ENCODE results near the gene TXK.
"Not testable (repeated sequence)": the region's sequence is repeated elsewhere in the genome, so short reads cannot be mapped to it uniquely, and the experiment has no call there.

TXK gene

DNA sequence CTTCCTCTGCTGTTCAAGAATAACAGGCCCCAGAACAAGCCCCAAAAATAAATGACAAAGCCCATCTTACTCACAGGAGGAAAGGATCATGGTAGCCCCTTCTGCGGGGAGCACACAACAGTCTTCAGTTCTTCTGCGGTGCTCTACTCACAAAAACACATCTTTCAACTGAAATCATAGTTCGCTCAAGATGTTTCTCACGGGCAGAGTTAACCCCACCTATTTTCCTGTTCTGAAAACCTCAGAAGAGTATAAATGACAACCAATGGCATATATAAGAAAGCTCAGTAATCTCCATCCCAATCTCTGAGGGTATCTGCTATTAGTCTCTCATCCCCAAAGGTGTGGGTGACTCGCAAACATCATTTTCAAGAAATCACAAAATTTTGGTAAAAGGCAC, at the start of gene TXK:
Gene TXK, minus strand, starts transcription at position 170 of the 400 bp plus-strand sequence. Its CDS starts 80 bp downstream, at position 90.
- DNase-seq: no peak

DNA sequence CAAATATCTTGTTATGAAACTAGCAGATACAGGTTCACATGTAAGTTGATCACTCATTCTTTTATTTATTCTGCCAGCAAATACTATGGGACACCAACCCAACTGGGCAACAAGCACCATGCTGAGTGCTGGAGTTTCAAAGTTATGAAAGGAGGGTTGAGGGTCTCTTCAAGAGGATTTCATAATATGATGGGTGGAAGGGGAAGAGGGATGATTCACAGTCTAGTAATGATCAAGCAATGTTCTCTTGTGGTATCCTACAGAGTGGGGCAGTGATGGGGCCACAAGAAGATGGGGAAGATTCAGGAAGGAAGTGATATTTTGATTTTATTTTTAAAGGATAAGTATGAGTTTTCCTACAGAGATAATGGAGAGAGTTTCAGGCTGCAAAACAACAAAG, 46.2 kb upstream of the TXK start:
- no peak for DNase-seq

DNA sequence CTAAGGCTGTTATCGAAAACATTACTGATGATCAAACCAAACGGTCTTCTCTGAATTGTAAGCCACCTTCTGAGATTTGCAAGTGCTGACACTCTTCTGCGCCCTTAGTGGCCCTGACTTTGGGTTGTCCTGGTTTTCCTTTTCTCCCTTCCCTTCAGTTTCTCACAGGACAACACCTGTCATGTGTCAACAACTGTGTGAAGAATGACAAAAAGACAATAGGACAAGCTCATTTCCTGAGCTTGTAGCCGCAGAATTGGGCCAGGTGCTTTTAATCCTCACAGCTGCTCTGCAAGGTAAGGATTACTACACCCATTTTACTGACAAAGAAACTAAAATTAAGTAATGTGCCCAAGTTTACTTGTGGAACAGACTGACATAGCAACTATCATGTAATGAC, 44.9 kb upstream of the TXK start:
- DNase-seq: no peak

DNA sequence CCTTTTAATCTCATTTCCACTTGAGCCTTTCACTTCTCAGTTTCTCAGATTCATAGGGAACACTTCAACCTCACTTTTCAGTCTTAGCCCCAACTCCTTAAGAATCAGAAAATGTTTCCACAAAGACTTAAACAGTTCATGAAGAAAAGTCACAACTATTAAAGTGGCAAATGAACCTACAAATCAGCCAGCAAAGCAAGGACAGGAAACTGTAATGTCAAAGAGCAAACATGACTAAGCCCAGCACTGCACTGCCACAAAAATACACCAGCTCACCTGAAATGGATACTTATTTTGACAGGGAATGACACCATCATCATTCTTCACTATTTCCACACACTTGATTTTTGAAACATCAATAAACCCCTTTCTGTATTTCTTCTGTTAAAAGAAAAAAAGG, 41.8 kb upstream of the TXK start:
- DNase-seq: no peak

DNA sequence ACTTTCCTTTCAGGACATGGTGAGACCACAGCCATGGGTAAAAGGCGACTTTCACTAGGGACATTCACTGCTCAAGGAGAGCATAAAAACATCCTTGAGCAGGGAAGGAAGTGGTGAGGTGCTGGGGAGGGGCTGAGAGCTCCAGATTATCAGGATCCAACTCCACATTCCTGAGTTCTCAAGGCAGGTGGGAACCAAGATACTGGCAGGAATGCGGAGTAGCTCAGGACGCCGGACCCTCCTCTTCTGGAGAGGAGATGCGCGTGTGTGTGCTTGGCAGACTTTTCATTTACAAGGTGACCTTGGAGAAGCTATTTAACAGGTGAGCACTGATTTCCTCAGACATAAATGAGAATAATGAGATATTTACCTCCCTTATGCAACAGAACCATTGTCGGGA, 41.3 kb upstream of the TXK start:
- no peak for DNase-seq

DNA sequence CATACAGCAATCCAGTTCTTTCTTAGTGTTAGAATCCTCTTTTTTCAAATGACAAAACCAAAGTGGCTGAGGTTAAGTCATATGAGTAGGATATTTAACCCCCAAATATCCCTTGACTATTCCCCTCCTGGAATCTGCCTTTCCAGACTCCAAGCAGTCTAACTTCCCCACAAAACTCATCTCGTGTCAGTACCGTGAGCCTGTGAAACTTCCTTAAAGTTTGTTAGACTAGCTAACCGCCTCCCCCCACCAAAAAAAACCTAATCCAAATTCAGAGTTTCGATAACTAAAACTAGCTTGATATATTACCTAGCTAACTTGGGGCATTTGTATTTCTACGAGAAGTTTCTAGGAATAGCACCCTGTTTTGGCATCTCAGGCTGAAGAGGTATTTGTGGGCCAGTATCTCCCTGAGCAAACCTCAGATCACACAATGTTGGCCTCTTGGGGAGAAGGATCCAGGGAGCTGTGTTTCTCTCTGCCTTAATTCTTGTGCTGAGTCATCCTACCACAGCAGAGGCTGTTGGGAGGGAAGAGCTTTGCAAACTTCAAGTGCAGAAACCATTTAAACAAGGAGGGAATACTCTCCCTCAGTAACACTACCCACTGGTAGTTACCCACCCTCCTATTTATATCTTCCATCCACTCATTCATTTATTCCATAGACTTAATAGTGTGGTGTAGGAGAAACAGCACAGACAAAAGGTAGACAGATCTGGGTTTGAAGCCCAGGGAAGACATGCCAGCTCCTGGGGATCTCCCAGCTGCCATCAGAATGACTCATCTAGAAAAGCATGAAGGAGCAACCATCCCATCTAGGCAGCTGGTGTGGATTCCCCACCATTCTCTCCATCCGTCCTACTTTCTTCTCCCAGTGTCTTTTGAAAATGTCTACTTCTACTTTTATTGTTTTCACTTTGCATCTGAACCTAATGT, 39.3 kb upstream of the TXK start:
- DNase-seq: peak; percentile 30

DNA sequence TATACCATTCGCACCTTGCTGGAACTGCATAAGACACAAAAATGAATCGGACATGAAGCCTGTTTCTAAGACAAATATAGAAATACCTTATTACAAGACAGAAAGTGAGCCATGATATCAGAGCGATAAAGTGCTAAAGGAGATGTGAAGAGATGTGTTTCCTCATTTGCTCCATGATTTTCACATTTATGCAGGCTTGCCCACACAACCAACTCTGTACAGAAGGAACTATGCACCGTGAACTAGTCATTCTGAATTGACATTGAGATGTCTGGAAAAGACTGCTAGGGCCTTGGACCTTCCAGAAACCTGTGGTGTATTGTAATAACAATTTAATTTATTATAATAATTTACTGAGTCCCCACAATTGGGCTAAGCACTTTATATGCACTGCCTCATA, 38.6 kb upstream of the TXK start:
- no peak for DNase-seq

DNA sequence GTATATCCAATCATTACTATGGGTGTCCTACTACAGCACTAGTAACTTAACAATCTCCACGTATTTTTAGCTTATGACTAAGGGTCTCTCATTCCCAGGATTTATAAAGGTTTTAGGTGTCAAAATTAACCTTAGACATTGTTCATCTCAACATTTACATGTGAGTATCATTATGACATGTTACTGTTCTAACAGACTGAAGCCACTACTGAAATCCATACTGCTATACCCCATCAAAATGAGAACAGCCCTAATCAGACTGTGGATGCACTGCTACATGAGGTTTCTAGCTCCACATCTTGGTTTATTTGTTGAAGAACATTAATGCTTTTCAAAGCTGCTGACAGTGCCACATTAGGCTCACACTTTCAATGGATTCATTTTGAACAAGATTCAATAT, 35.6 kb upstream of the TXK start:
- DNase-seq: no peak

DNA sequence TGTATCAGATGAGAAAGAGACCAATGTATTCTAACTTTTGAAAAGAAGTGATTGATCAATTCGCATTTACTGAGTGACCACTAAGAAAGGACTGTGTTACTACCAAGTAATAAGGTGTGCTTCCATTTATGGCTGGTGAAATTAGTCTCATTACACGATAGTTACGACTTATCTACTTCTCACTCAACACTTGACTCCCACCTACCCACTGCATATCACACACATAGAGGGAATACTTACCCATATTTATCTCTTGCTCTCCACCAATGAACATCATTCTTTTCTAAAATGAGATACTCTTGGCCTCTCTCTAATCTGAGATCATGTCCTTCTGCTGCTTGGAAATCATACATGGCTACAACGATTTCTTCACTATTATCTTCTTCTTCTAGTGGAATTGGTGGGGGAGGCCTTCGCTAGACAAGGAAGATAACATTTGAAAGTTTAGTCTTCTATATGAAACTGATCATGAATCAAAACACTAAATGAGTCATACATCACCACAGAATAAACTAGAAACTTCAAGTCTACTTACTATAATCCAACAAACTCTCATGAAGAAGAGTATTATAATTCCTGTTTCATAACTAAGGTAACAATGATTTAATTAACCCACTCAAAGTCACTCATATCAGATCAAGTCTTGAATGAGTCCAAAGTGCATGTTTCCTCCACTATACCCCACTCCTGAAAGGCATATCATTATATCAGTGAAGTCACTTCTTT, 33.7 kb upstream of the TXK start:
- no peak for DNase-seq

DNA sequence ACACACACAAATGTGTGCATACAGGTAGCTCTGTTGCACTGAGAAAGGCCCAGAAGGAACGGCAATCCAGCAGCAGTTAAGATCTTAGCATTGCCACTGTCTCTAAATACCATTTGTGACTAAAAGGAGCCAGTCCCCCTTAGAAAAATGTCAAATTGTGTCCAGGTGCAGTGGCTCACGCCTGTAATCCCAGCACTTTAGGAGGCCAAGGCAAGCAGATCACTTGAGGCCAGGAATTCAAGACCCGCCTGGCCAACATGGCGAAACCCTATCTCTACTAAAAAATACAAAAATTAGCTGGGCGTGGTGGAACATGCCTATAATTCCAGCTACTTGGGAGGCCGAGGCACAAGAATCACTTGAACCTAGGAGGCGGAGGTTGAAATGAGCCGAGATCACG, 30.5 kb upstream of the TXK start:
- not testable (repeated sequence) for DNase-seq

DNA sequence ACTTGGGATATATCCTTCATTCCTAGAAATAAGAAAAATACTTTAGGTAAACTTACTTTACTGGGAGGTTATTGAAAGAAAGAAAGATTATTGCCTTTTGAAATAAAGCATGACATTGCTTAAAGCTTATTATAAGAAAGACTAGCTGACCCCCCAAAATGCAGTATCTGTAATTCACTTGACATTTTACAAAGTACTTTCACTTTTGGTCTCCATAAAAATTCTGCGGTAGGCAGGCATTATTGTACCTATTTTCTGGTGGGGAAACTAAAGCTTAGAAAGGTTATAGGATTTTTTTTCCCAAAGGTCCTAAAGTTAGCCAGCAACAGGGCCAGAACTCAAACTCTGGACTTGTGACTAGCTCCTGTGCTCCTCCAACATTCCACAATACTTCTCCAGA, 29.7 kb upstream of the TXK start:
- no peak for DNase-seq

DNA sequence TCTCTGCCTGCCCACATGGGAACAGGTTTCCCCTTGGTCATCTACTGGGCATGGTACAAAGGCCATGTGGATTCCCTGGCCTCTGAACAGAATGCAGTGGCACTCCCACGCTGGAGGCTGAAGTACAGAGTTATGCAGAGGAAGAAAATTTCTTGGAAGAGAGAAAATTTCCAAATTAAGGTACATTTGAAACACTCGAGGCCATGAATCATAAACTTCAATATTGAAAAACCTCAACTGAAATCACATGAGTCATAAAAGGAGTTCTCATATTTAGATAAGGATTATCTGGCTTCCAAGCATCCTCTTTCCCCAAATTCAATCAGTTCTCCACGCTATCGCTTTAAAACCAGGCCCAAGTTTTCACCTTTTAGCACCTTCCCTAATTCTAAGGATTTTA, 28.1 kb upstream of the TXK start:
- no peak for DNase-seq

DNA sequence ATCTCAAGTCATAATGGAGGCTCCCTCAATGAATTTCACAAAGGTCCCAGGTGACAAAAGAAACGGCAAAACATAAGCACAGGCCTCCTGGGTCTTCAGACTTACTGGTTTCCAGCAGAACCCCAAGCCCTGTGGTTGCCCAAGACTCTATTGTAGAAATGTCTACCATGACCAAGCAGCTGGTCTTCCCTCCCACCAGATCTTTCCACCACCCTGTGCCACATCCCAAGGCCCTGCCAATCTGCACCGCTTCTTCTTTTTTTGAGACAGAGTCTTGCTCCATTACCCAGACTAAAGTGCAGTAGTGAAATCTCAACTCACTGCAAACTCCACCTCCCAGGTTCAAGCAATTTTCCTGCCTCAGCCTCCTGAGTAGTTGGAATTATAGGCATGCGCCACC, 23.2 kb upstream of the TXK start:
- DNase-seq: no peak

DNA sequence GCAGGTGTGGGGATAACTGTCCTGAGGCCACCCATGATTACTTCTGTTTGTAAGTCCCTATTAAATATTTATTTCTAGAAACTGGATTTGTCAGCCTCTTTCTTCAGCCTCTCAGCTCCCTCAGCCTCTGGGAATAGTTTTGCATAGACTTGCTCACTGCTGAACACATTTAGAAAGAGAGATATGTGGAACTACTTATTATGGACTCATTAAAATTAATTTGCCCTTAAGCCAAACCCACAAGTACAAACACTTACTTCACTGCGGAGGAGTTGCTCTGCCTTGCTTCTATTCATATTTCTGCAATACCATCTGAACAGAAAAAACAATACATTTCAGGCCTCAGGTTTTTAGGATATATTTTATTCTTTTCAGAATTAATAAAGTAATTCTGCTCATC, 22.4 kb upstream of the TXK start:
- DNase-seq: no peak

DNA sequence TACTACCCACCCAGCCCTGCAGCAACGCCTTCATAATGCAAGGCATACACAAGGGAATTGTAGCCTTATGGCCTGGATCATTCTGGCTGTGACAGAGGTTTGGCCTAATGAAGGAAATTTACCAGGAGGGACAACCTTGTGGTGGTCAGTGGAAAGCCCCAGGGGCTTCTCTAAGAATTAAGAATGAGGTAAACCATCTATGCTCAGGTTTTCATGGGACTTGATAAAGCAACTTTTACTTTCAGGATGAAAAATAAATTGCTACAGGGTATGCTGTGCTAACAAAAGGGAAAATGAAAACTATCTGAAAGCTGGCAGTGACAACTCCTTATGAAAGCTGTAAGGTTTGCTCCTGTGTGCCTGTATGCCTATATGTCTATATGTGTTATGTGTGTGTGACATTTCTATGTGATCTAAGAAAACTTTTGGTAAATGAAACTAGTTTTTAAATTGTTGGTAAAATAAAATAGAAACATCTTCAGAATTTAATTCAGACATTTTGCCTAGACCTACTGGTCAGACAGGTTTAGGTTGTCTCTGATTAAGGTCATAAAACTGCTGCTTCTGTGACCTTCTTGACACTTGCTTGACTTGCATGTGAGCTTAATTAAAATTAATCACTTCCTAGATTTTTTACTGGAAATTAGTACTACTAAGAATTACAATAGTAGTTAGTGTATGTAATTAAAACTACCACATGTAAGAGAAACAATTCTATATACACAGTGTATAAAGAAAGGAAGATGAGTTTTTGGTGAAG, 19.9 kb upstream of the TXK start:
- no peak for DNase-seq

DNA sequence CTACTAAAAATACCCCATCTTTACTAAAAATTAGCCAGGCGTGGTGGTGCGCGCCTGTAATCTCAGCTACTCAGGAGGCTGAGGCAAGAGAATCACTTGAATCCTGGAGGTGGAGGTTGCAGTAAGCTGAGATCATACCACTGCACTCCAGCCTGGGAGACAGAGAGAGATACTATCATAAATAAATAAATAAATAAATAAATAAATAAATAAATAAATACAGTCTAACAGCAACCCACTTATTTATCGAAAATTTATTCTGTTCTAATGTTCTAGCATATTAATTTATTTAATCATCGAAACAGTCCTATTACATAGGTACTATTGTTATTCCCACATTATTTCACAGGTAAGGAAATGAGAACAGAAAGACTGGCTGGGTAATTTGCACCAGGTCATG, 18.2 kb upstream of the TXK start:
- no peak for DNase-seq

DNA sequence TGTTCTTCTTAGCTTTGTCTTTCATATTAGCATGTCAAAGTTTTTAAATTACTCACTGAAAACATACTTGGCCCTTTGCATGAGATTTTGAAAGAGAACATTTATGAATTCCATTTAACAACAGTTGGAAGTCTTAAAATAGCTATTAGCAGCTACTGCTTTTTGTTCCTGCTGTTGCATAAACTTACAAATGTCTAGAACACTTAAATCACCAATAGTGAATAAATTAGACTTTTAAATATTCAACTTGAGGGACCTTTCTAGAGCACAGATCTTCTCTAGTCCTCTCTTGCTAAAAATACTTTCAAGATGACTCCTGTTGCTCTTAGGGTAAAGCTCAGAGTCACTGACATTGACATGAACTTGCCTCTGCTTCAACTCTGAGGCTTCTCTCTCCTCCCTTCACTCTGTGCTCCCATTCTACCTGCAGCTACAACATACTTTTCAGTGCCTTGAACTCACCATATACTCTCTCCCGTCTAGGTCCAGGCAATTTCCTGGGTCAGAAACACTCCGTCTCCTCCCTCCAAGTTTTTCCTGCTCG, 15.8 kb upstream of the TXK start:
- no peak for DNase-seq

DNA sequence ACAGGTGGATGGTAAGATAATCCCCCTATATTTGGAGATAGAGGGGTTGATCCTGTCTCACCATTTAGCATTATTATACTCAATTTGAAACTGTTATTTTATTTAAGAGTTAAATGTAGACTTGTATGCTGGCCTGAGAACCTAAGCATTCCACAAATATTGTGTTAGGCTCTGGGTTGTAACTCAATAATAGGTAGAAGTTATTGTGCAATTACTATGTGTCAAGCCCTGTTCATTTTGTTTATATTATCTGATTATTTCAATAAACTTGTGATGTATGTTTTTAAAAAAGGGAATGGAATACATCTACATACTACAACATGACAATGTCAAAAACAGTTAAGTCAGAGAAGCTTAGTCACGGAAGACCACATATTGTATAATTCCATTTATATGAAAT, 13.6 kb upstream of the TXK start:
- no peak for DNase-seq

DNA sequence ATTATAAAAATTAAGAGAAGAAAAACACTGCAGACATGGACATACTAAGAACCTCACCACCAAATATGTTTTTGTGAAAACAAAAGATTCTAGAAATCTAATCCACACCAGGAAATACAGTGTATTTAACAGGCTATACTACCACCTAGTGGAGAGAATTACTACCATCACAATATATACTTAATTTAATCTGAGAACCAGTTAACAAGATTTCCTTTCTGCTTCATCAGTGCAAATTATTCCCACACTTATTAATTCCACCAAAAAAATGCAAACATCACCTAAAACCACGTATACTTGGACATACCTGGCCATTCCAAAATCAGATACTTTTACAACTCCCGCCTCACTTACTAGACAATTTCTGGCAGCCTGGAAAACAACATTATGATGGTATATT, 7.0 kb upstream of the TXK start:
- peak; percentile 31 for DNase-seq

DNA sequence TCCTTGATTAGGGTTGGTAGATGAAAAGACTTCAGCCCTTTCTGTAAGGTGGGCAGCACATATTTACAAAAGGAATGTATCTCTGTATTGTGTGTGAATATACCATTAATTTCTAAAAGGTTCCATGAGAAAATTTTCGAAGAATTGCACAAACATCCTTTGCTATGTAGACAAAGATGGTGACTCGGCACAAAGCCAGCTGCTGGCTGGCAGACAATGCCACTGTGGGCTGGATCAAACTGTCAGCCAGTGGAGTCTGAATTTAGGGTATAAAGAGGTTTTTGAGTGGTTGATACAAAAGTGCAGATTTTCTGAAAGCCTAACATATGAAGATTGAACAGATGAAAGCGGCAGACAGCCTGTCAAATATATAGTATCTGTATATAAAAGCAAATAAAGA, 5.6 kb upstream of the TXK start:
- DNase-seq: no peak

DNA sequence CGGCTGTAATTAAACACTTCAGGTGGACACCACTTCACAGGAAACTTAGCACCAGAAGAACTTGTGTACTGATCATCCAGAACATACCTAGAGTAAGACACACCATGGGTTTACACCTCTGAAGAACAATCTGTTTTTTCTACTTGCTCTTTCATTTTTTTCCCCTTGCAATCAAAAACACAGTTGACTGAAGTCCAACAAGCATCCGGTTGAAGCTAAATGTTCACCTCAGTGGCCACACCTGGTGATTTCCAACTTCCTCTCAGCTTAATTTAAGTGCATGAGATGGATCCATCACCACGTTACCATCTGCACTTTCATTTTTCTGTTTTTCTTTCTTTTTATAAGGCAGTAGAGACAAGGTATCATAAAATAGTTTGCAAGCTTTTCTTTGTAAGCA, 4.9 kb upstream of the TXK start:
- no peak for DNase-seq

DNA sequence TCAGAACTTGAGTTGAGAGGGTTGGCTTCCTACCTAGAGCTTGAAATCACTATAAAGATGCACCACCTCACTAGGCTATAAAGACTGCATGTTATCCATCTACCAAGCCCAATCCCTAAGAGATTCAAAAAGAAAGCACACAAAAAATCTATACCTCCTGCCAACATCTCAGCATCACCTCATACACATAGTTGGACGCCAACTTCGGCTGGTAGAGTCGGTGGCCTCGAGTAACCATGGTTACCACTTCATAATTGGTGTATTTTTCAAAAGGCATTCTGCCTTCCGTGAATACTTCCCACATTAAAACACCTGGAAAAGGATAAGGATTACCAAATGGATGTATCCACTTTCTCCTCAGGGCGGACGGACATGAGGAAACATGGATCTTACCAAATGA, 4.5 kb upstream of the TXK start:
- DNase-seq: no peak

DNA sequence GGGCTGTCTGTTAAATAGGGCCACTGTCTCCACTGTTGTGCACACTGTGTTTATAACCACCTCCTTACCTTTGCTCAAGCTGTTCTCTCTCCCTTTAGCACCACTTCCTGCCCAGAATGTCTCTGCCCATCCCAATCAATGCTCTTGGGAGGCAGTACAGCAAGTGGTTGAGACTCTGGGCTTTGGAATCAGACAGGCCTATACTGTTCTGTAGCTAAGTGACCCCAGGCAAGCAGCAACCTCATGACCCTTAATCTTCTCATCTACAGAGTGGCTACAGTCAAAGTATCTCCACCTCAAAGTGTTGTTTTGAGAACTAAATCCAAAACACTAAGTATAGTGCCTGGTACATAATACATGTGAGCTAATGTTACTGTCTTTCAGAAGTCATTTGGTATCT, 3.8 kb upstream of the TXK start:
- DNase-seq: no peak
